NOMO-1 treated with DMSO at 0.1 percent for 48 hours (cell line): ENCODE results near the gene RTTN.

Source experiments
- DNase-seq: peaks from one replicate; lab custom pipeline; 2025; ENCODE audit not compliant: unreplicated experiment; lab: John Stamatoyannopoulos, UW

RTTN gene

GRCh38 chr18:70028084-70028483, 177.4 kb downstream of the RTTN start:
- DNase-seq = no peak

GRCh38 chr18:70025580-70025979, 179.9 kb downstream of the RTTN start:
- DNase-seq = no peak

GRCh38 chr18:70024829-70025228, 180.7 kb downstream of the RTTN start:
- DNase-seq = no peak

- DNase-seq = no peak
These were observed 181.4 kb downstream of the RTTN start for GRCh38 chr18:70024093-70024492.

GRCh38 chr18:70022636-70023035, 182.9 kb downstream of the RTTN start:
- no peak for DNase-seq

GRCh38 chr18:70021498-70021897, 184.0 kb downstream of the RTTN start:
- no peak for DNase-seq

GRCh38 chr18:70021043-70021442, 184.4 kb downstream of the RTTN start:
- no peak for DNase-seq

- DNase-seq = no peak
These were observed 185.5 kb downstream of the RTTN start for GRCh38 chr18:70019991-70020390.

- no peak for DNase-seq
These were observed 186.4 kb downstream of the RTTN start for GRCh38 chr18:70019136-70019535.

GRCh38 chr18:70015127-70015526, 190.4 kb downstream of the RTTN start:
- no peak for DNase-seq

- DNase-seq = no peak
These were observed 199.9 kb downstream of the RTTN start for GRCh38 chr18:70005580-70005979.

- no peak for DNase-seq
These were observed 200.8 kb downstream of the RTTN start for GRCh38 chr18:70004696-70005095.

GRCh38 chr18:69999656-70000055, 205.8 kb downstream of the RTTN start:
- DNase-seq = no peak

GRCh38 chr18:69998523-69998987, 206.9 kb downstream of the RTTN start:
- no peak for DNase-seq

GRCh38 chr18:69996951-69997798, 208.3 kb downstream of the RTTN start:
- DNase-seq = no peak

GRCh38 chr18:69996417-69996816, 209.1 kb downstream of the RTTN start:
- no peak for DNase-seq

GRCh38 chr18:69995774-69996173, 209.7 kb downstream of the RTTN start:
- DNase-seq = no peak

- no peak for DNase-seq
These were observed 212.7 kb downstream of the RTTN start for GRCh38 chr18:69992776-69993175.

GRCh38 chr18:69987870-69988269, 217.6 kb downstream of the RTTN start:
- no peak for DNase-seq

GRCh38 chr18:69985239-69985638, 220.2 kb downstream of the RTTN start:
- no peak for DNase-seq

- no peak for DNase-seq
These were observed 223.1 kb downstream of the RTTN start for GRCh38 chr18:69982417-69982816.

- DNase-seq = no peak
These were observed 223.5 kb downstream of the RTTN start for GRCh38 chr18:69981948-69982347.
